GM19328 (cell line): ENCODE measurements around the gene AMPD1.

Source experiments
- ATAC-seq: cut with Tn5 transposase; IDR thresholded peaks from one replicate; pipeline ENCODE4 v1.9.1; 2021; ENCODE audit warnings: mild to moderate bottlenecking, moderate library complexity; ENCODE audit not compliant: unreplicated experiment

Gene AMPD1

GRCh38 chr1:114700036-114700600, 4.8 kb upstream of the AMPD1 start:
- no peak for ATAC-seq

GRCh38 chr1:114696810-114697209, 1.5 kb upstream of the AMPD1 start:
- no peak for ATAC-seq

- no peak for ATAC-seq
Measured at GRCh38 chr1:114694540-114695310, 621 bp downstream of the AMPD1 start.

- ATAC-seq: no peak
Measured at GRCh38 chr1:114692947-114693346, 2.4 kb downstream of the AMPD1 start.

GRCh38 chr1:114691061-114691460, 4.3 kb downstream of the AMPD1 start:
- no peak for ATAC-seq

GRCh38 chr1:114690148-114690547, 5.2 kb downstream of the AMPD1 start:
- no peak for ATAC-seq

GRCh38 chr1:114688526-114688925, 6.8 kb downstream of the AMPD1 start:
- no peak for ATAC-seq

DNA sequence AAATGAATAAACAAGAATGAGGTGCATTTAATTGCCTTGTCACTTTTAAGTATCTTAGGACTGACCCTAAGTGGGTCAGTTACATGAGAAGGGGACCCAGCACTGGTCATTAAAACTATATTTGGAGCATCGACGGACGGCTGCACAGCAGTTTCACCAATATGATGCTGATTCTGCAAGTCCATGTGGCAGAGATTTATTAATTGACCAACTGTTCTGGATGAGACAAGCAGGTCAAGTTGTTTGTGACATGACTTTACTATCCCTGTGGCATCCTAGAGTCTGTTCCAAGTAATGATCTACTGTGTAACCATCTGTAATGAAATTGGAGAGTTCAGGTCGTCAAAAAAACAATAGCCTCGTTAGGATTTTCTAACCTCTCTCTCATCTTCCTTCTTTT, 9.5 kb downstream of the AMPD1 start:
- ATAC-seq: no peak

DNA sequence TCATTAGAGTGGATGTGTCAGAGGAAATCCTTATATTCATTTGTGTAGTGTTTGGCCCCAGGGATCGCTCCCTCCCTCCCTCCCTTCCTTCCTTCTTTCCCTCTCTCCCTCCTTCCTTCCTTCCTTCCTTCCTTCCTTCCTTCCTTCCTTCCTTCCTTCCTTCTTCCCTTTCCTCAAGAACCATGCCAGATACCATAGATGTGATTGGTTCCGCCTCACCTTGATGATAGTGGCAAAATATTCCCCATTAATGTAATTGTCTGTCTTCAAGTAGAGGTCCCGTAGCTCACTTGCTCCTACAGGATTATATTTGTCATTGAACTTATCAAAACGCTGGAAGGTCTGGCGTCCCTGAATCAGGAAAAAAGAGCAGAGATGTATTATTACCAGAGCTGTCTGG, 17.7 kb downstream of the AMPD1 start:
- no peak for ATAC-seq

GRCh38 chr1:114676115-114676514, 19.2 kb downstream of the AMPD1 start:
- no peak for ATAC-seq

GRCh38 chr1:114671939-114672275, 23.4 kb downstream of the AMPD1 start:
- ATAC-seq: no peak

DNA sequence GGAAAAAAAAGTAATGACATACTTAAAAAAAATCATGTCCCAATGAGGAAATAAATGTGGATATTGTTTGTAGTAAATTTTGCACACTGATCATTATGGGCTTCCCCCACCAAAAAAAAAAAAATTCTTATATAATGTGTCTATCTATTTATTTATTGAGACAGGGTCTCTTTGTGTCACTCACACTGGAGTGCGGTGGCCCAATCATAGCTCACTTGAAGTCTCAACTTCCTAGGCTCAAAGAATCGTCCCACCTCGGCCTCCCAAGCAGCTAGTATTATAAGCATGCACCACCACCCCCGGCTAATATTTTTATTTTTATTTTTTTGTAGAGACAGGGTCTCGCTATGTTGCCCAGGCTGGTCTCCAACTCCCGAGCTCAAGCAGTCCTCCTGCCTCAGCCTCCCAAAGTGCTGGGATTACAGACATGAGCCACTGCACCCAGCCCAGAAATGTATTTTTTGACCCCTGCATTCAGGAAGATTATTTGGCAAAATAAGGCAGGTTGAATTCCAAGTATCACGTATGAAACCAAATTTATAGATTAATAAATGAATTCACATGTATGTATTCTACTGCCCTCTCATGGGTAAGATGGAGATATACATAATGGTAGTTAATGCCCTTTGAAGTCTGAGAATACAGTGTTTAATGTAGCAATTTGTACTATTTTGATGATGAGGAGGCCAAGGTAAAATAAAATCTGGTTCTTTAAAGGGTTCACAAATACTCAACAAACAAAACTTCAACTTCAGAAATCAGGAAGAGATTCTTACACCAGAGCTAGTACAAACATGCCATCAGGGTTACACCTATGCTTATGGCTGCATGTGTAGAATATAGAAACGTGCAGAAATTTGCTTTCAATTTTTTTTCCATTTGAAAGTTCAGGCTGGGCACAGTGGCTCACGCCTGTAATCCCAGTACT, 24.1 kb downstream of the AMPD1 start:
- no peak for ATAC-seq

DNA sequence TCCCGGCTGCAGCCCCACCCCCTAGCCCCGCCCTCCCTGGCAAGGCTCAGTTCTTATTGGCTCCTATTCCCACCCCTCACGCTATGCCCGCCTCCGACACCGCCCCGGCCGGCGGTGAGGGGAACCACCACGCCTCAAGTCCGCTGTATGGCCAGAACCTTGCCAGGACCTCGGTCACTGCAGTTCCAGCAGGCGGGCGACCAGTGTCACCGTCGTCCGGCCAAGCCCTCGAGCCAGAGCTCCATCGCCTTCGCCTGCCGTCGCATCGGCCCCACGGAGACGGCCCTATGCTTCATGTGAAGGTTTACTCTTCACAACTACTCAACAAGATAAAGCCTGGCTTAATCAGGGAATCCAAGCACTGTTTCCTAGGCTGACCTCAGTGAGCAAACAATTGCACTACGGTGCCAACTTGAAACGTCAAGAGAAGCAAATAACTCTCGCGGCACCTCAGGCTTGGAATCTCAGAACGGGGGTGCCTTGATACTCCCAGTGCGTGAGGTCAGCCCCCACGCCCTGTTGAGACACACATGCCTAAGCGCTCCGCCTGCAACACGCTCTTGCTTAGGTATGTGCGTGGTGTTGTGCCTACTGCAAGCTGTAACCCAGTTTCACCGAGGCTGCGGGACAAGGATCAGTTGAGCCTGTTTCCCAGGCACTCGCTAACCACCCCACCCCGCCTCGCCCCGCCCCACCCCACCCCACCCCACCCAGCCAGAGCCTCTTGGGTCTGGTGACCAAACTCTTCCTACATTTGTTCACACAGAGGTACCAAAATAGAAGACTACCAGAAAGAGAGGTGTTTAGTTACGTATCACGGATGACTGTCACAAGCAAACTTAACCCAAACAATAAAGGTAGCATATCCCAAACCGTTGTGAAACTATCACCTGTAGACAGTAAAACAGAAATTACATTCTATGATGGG, 25.0 kb downstream of the AMPD1 start:
- ATAC-seq: peak; percentile 99

- ATAC-seq: peak; percentile 53
Measured at GRCh38 chr1:114669562-114670082, 25.7 kb downstream of the AMPD1 start, which contains the start of gene DENND2C. Gene DENND2C (minus strand): TSS chr1:114670049. CDS start chr1:114625984, 44,065 bp downstream.

DNA sequence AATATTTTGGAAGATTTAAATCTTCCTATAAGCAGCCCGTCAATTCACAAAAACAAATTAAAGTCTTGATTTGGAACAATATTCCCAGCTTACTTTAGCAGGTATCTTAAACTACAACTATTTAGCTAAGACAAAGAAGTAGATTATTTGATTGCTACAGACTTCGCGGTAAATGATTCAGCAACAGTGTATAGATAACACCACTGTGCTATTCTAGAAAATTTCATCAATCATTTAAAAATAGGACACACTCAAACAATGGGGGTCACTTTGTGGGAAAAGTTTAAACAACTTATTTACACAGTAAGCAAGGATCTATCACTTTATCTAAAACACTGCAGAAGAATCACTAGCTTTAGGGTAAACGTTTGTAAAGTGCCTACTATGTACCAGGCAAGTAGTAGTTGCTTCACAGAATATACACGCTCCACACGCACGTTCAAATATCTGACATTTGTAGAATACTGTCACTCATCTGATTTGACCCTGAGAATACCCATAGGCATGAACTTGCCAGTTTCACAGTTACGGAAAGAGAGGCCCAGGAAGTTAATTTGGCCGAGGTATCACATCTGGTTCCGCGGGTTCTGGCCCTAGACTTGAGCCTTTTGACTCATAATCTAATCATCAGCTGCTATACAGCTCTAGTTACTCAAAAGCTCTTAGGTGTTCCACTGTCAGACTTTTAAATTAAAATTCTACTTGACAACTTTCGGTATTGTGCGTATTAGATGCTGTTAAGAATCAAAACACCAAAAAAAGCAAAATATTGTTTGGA, 26.4 kb downstream of the AMPD1 start:
- ATAC-seq: no peak

GRCh38 chr1:114668373-114668772, 27.0 kb downstream of the AMPD1 start:
- no peak for ATAC-seq

DNA sequence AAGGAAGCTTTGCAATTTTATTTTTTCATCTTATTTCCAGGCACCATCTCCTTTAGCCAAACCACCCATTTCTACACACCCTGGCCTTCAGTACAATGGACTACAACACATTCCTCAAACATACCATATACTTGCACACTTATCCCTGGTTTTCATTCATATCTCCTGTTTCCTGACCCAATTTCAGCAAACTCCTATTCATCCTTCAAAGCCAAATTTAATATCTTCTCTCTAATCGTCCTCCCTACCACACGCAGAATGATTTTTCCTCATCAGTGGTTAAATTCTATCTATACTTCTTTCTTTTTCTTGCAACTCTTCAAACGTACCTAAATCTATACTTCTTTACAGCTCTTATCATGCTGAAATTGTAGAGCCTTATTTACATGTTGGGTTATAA, 28.4 kb downstream of the AMPD1 start:
- no peak for ATAC-seq

- no peak for ATAC-seq
Measured at GRCh38 chr1:114660238-114660637, 35.1 kb downstream of the AMPD1 start.

GRCh38 chr1:114651893-114652292, 43.5 kb downstream of the AMPD1 start:
- ATAC-seq: no peak

DNA sequence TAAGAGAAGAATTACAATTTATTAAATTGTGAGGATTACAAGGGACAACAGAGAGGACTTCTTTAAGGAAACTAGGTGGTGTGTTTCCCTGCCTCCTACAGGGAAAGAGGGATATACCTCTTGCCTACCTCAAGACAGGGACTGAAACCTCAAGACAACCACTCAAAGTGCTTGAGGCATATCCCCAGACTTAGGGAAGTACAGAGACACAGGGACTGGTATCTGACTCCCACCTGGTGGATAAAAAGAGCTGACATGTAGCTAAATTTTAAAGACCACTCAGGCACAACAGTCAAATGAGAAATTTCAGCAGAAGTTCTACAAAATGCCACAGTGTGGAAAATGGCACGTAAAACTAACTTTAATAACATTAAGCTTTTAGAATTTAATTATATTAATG, 46.8 kb downstream of the AMPD1 start:
- ATAC-seq: no peak
